Astrocyte (in vitro differentiated cells and primary cell): Measurements from ENCODE around the gene SLC9A1. TPM values are rescaled to one million over a fixed set of nuclear protein-coding genes. Genes with fewer than 3 reads are reported as not detected.

Source experiments
- DNase-seq: peaks from one replicate; pipeline ENCODE4 v3.0.0-alpha.2; 2010; ENCODE audit warnings: low read depth
- FAIRE-seq: peaks from 2 replicates; lab custom pipeline; 2011; peaks lifted over from hg19 to GRCh38; lab: Jason Lieb, UNC
- H2AFZ ChIP-seq: 2 replicates; pipeline ENCODE4 v1.6.0; 2012; ENCODE audit warnings: low read depth, low read length, inconsistent platforms
- H3K27ac ChIP-seq: 2 replicates; pipeline ENCODE4 v1.5.1; 2011; ENCODE audit warnings: low read depth, low read length, inconsistent platforms
- H3K27me3 ChIP-seq: 2 replicates; pipeline ENCODE4 v1.6.0; 2011; ENCODE audit warnings: low read length, inconsistent platforms; ENCODE audit not compliant: insufficient read depth
- H3K36me3 ChIP-seq: 2 replicates; pipeline ENCODE4 v1.5.1; 2011; ENCODE audit warnings: low read length, inconsistent platforms; ENCODE audit not compliant: insufficient read depth
- H3K4me1 ChIP-seq: 2 replicates; pipeline ENCODE4 v1.5.1; 2011; ENCODE audit warnings: low read length, inconsistent platforms; ENCODE audit not compliant: insufficient read depth
- H3K4me2 ChIP-seq: 2 replicates; pipeline ENCODE4 v1.6.0; 2012; ENCODE audit warnings: low read length, inconsistent platforms
- H3K4me3 ChIP-seq: 2 replicates; pipeline ENCODE4 v1.5.1; 2011; ENCODE audit warnings: low read depth, mild to moderate bottlenecking, low read length, inconsistent platforms; ENCODE audit not compliant: insufficient read depth
- H3K79me2 ChIP-seq: 2 replicates; pipeline ENCODE4 v1.6.0; 2012; ENCODE audit warnings: mild to moderate bottlenecking, low read length, inconsistent platforms; ENCODE audit not compliant: insufficient read depth
- H3K9ac ChIP-seq: 2 replicates; pipeline ENCODE4 v1.6.0; 2012; ENCODE audit warnings: mild to moderate bottlenecking, low read length, inconsistent platforms
- H3K9me3 ChIP-seq: 2 replicates; pipeline ENCODE4 v1.5.1; 2012; ENCODE audit warnings: low read depth, mild to moderate bottlenecking, low read length, inconsistent platforms; ENCODE audit not compliant: insufficient read depth
- H4K20me1 ChIP-seq: 2 replicates; pipeline ENCODE4 v1.6.0; 2012; ENCODE audit warnings: low read length, inconsistent platforms; ENCODE audit not compliant: insufficient read depth
- H3K27ac Mint-ChIP-seq: one replicate; pipeline ENCODE4 v1.8.0; 2021; ENCODE audit warnings: mild to moderate bottlenecking, mixed read lengths; ENCODE audit not compliant: unreplicated experiment
- H3K27me3 Mint-ChIP-seq: one replicate; pipeline ENCODE4 v1.8.0; 2021; ENCODE audit warnings: low read depth, mixed read lengths; ENCODE audit not compliant: unreplicated experiment
- H3K36me3 Mint-ChIP-seq: one replicate; pipeline ENCODE4 v1.8.0; 2021; ENCODE audit warnings: low read depth, mixed read lengths; ENCODE audit not compliant: unreplicated experiment
- H3K4me1 Mint-ChIP-seq: one replicate; pipeline ENCODE4 v1.8.0; 2021; ENCODE audit warnings: low read depth, mixed read lengths; ENCODE audit not compliant: unreplicated experiment
- H3K4me3 Mint-ChIP-seq: one replicate; pipeline ENCODE4 v1.8.0; 2021; ENCODE audit warnings: mild to moderate bottlenecking, moderate library complexity, mixed read lengths; ENCODE audit not compliant: unreplicated experiment
- H3K9me3 Mint-ChIP-seq: one replicate; pipeline ENCODE4 v1.8.0; 2021; ENCODE audit warnings: mild to moderate bottlenecking, mixed read lengths; ENCODE audit not compliant: unreplicated experiment
- EZH2 ChIP-seq: IDR thresholded peaks from 2 replicates; pipeline ENCODE4 v1.6.1; 2012; ENCODE audit warnings: mild to moderate bottlenecking, low read length, inconsistent platforms; ENCODE audit not compliant: insufficient read depth
- total RNA-seq: library from RNA; stranded (reverse); gene quantifications from 2 replicates; pipeline ENCODE4 v1.2.1, GENCODE V29; 2021
- TF ChIP-seq, protein P1 (sequence below): IDR thresholded peaks from 2 replicates; pipeline ENCODE4 v1.5.1; 2011; ENCODE audit warnings: low read depth, mild to moderate bottlenecking, inconsistent platforms, low read length, moderate library complexity; ENCODE audit not compliant: insufficient read depth

SLC9A1 gene
- total RNA-seq, 1 donor from 2014 or later: 49.3 TPM

DNA sequence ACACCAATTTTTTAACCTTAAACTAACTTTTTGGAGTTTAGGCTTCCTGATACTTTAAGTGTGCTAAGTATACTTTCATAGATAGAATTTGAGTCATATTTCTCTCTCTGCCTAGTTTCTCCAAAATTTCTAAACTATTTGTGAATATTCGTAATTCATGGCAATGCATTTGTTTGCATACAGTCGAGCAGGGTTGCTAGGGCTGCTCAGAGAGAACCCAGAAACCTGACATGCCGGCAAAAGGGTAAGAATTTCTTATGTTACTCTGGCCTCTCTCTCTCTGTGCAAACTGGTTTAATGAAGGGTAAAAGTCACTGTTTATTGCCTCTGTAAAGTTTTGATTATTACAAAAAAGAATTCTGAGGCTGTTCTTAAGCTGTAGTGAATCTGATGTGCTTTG is 25.1 kb upstream of the SLC9A1 start:
- peaks cover 6% of the 10 kb centered on the region for H3K9me3 ChIP-seq
- no peak overlapping the region for H3K9ac ChIP-seq
- no peaks in the 10 kb centered on the region for H3K36me3 ChIP-seq
- peaks cover 2% of the 10 kb centered on the region for H3K36me3 Mint-ChIP-seq
- no peak for FAIRE-seq
- no peak overlapping the region for H3K4me2 ChIP-seq
- H3K4me3 ChIP-seq: no peak overlapping the region
- H3K27ac ChIP-seq: no peak overlapping the region
- no peaks in the 10 kb centered on the region for H3K79me2 ChIP-seq
- H3K27me3 Mint-ChIP-seq: no peaks in the 10 kb centered on the region
- H3K4me3 Mint-ChIP-seq: no peak overlapping the region
- H3K4me1 ChIP-seq: no peaks in the 10 kb centered on the region
- no peak overlapping the region for H3K27ac Mint-ChIP-seq
- no peaks in the 10 kb centered on the region for H3K4me1 Mint-ChIP-seq
- no peaks in the 10 kb centered on the region for H3K27me3 ChIP-seq
- H2AFZ ChIP-seq: no peak overlapping the region
- H4K20me1 ChIP-seq: no peaks in the 10 kb centered on the region
- peaks cover 6% of the 10 kb centered on the region for H3K9me3 Mint-ChIP-seq
- DNase-seq: no peak
- TF ChIP-seq EZH2: no peak
- TF ChIP-seq, protein P1, sequence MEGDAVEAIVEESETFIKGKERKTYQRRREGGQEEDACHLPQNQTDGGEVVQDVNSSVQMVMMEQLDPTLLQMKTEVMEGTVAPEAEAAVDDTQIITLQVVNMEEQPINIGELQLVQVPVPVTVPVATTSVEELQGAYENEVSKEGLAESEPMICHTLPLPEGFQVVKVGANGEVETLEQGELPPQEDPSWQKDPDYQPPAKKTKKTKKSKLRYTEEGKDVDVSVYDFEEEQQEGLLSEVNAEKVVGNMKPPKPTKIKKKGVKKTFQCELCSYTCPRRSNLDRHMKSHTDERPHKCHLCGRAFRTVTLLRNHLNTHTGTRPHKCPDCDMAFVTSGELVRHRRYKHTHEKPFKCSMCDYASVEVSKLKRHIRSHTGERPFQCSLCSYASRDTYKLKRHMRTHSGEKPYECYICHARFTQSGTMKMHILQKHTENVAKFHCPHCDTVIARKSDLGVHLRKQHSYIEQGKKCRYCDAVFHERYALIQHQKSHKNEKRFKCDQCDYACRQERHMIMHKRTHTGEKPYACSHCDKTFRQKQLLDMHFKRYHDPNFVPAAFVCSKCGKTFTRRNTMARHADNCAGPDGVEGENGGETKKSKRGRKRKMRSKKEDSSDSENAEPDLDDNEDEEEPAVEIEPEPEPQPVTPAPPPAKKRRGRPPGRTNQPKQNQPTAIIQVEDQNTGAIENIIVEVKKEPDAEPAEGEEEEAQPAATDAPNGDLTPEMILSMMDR: no peak

DNA sequence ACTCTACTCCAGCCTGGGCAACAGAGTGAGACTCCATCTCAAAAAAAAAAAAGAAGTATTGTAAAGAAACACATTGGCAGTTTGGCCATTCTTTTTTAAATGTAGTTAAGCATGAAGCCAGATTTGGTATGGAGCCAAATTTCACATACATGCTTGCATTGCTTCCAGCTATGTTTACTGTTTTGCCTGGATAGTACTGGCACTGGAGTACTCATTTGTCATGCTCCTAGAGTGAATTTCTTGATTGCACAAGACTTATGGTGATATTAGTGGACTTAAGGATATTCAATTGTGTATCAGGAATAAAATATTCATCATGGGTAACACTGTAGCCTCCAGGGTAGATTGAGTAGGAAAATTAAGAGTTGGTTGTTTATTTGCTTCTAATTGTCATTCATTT is 24.5 kb upstream of the SLC9A1 start:
- Mint-ChIP-seq H3K27me3 (no peaks in the 10 kb centered on the region), H3K4me1 (no peaks in the 10 kb centered on the region), H3K9me3 (peaks cover 5% of the 10 kb centered on the region), H3K4me3 (no peak overlapping the region), H3K27ac (no peak overlapping the region), H3K36me3 (peaks cover 2% of the 10 kb centered on the region)
- Histone ChIP-seq H3K4me3 (no peak overlapping the region), H3K36me3 (no peaks in the 10 kb centered on the region), H4K20me1 (no peaks in the 10 kb centered on the region), H2AFZ (no peak overlapping the region), H3K4me2 (no peak overlapping the region), H3K4me1 (no peaks in the 10 kb centered on the region), H3K9ac (no peak overlapping the region), H3K79me2 (no peaks in the 10 kb centered on the region), H3K27ac (no peak overlapping the region), H3K9me3 (peaks cover 6% of the 10 kb centered on the region), H3K27me3 (no peaks in the 10 kb centered on the region)
- TF ChIP-seq EZH2: no peak
- TF ChIP-seq, protein P1: no peak
- no peak for DNase-seq
- no peak for FAIRE-seq

DNA sequence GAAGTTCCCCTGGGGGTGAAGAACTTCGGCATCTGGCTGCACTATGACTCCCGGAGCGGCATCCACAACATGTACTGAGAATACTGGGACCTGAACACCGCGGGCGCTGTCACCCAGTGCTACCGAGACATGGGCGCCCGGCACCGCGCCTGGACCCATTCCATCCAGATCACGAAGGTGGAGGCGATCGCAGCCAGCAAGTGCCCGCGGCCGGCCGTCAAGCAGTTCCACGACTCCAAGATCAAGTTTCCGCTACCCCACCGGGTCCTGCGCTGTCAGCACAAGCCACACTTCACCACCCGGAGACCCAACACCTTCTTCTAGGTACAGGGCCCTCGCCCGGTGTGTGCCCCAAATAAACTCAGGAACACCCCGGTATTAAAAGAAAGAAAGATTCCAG is 22.0 kb upstream of the SLC9A1 start:
- Histone ChIP-seq H4K20me1 (no peaks in the 10 kb centered on the region), H3K9me3 (peaks cover 3% of the 10 kb centered on the region), H3K4me2 (no peak overlapping the region), H3K4me3 (no peak overlapping the region), H3K27ac (no peak overlapping the region), H2AFZ (no peak overlapping the region), H3K79me2 (no peaks in the 10 kb centered on the region), H3K9ac (no peak overlapping the region), H3K4me1 (no peaks in the 10 kb centered on the region), H3K36me3 (no peaks in the 10 kb centered on the region), H3K27me3 (no peaks in the 10 kb centered on the region)
- FAIRE-seq: no peak
- H3K27ac Mint-ChIP-seq: no peak overlapping the region
- H3K4me3 Mint-ChIP-seq: no peak overlapping the region
- TF ChIP-seq, protein P1: no peak
- TF ChIP-seq EZH2: no peak
- H3K27me3 Mint-ChIP-seq: peaks cover 3% of the 10 kb centered on the region
- no peaks in the 10 kb centered on the region for H3K9me3 Mint-ChIP-seq
- H3K4me1 Mint-ChIP-seq: no peaks in the 10 kb centered on the region
- DNase-seq: no peak
- H3K36me3 Mint-ChIP-seq: peaks cover 2% of the 10 kb centered on the region
